ENCODE data around the gene CALN1. TPM values are rescaled to one million over a fixed set of nuclear protein-coding genes. Genes with fewer than 3 reads are reported as not detected.

Gene CALN1
- total and polyA plus RNA-seq, 9 of the 15 experiments (the other 6 are each of a cell fraction or from before 2014, with no cell fraction given) = 1.4 to 7.5 (median 3.3) TPM

DNA sequence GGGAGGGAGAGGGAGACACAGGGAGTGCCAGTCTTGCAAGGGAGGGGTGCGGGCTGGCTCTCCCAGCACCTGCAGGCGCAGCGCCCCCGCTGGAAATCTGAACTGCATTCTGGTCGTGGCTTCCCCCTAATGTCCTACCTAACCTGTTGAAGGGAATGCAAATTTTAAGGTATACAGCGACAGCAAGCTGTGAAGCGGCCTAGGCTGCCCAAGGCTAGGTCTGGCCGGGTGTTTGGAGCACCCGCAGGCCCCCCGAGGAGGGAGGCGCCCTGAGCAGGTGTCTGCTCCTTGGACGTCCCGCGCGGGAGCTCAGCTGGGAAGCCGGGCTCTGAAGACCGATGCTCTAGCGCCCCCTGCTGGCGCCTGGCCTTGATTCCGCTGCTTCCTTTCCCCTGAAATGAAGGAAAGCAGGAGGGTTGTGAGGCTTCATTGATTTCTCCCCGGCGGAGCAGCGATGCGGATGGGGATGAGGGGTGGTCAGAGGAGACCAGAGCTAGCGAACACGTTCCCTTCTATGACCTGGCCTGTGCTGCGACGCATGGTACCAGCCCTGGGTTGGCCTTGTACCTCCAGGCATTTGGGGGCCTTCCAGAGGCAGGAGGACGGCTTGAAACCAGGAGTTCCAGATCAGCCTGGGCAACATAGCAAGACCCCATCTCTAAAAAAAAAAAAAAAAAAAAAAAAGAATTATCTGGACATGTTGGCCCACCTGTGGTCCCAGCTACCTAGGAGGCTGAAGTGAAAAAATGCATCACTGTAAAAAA, 678.8 kb downstream of the CALN1 start (continued):
- TF ChIP-seq CUX1 (CRISPR knock-in tag; IDR thresholded peaks at IDR 0.05) (no peak), DEAF1 (CRISPR knock-in tag; IDR thresholded peaks at IDR 0.05) (peak; percentile 64), ZNF347 (CRISPR knock-in tag; IDR thresholded peaks at IDR 0.05; ENCODE audit: low read depth) (no peak), ZNF121 (CRISPR knock-in tag; conservative IDR thresholded peaks at IDR 0.05) (peak; percentile 57), NR2C1 (IDR thresholded peaks at IDR 0.05) (no peak), NR2C1 (tag; IDR thresholded peaks at IDR 0.05) (no peak), ARID2 (IDR thresholded peaks at IDR 0.05) (peak; percentile 39; the same call in 1 of the 2 replicates), RB1 (IDR thresholded peaks at IDR 0.05; ENCODE audit: low read depth) (peak; percentile 81), SMC3 (conservative IDR thresholded peaks at IDR 0.05; ENCODE audit: insufficient read depth, low read depth, low read length) (peak; percentile 96), ZNF133 (CRISPR knock-in tag; IDR thresholded peaks at IDR 0.05) (no peak), RAD21 (CRISPR knock-in tag; conservative IDR thresholded peaks at IDR 0.05 in 1 of 2, IDR thresholded peaks at IDR 0.05 in 1 of 2) (peak; percentile 82 to 90), CTCF (IDR thresholded peaks at IDR 0.05 in 2 of 3, conservative IDR thresholded peaks at IDR 0.05 in 1 of 3; ENCODE audit: insufficient read depth in 2 of 3, low read depth in 1 of 3, low read length in 3 of 3) (peak; percentile 85 to 92 (median 86)), STAG1 (CRISPR knock-in tag; IDR thresholded peaks at IDR 0.05; ENCODE audit: borderline replicate concordance) (peak; percentile 72; the same call in 1 of the 2 replicates), L3MBTL2 (IDR thresholded peaks at IDR 0.05) (peak; percentile 22; the same call in 1 of the 2 replicates)
- TF ChIP-seq, protein P1, sequence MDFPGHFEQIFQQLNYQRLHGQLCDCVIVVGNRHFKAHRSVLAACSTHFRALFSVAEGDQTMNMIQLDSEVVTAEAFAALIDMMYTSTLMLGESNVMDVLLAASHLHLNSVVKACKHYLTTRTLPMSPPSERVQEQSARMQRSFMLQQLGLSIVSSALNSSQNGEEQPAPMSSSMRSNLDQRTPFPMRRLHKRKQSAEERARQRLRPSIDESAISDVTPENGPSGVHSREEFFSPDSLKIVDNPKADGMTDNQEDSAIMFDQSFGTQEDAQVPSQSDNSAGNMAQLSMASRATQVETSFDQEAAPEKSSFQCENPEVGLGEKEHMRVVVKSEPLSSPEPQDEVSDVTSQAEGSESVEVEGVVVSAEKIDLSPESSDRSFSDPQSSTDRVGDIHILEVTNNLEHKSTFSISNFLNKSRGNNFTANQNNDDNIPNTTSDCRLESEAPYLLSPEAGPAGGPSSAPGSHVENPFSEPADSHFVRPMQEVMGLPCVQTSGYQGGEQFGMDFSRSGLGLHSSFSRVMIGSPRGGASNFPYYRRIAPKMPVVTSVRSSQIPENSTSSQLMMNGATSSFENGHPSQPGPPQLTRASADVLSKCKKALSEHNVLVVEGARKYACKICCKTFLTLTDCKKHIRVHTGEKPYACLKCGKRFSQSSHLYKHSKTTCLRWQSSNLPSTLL (IDR thresholded peaks at IDR 0.05) = no peak
